Glomerular visceral epithelial cell (primary cell): ENCODE results near the gene SCAPER.
"Not testable (repeated sequence)": the region's sequence is repeated elsewhere in the genome, so short reads cannot be mapped to it uniquely, and the experiment has no call there.

Experiments used
- DNase-seq: peaks from one replicate; pipeline ENCODE4 v3.0.0-alpha.2; 2016; ENCODE audit errors: extremely low spot score

SCAPER gene

DNA sequence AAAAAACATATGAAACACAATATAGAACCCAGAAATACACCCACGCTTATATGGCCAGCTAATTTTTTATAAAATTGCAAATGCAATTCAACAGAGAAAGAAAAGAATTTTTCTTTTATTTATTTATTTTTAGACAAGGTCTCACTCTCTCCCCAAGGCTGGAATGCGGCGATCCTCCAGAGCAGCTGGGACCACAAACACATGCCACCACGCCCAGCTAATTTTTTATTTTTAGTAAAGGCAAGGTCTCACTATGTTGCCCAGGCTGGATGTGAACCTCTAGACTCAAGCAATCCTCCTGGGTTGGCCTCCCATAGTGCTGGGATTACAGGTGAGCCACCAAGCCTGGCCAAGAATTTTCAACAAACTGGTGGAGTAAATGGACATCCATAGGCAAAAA lies 117.9 kb downstream of the SCAPER start:
- no peak for DNase-seq

DNA sequence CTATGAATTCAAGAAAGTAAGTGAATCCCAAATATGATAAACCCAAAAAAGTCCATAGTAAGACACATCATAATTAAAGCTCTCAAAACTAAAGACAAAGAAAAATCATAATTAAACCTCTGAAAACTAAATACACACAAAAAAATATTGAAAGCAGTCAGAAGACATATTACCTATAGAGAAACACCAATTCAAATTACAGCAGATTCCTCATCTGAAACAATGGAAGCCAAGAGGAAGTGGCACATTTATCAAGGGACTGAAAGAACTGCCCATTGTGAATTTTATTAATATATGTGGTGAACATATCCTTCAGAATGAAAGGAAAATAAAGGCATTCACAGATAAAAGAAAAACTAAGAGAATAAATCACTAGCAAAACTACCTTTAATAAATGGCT lies 128.2 kb downstream of the SCAPER start:
- DNase-seq = no peak

DNA sequence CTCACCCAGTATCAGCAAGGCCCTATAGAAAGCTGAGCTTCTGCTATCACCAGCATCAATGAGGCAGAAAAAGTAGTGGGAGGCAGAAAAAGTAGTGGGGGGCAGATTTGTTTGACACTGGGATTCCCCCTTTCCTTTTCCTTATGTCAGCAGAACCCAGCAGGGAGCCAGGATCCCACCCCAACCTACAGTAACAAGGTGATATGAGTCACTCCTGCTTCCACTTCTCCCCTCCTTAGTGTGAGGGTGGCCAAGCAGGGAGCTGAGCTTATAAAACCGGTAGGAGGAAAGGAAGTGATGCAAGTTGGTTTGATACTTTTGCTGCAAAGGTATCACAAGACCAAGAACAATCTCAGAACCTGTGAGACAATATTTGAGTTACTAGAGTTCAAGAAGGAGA lies 128.7 kb downstream of the SCAPER start:
- no peak for DNase-seq

DNA sequence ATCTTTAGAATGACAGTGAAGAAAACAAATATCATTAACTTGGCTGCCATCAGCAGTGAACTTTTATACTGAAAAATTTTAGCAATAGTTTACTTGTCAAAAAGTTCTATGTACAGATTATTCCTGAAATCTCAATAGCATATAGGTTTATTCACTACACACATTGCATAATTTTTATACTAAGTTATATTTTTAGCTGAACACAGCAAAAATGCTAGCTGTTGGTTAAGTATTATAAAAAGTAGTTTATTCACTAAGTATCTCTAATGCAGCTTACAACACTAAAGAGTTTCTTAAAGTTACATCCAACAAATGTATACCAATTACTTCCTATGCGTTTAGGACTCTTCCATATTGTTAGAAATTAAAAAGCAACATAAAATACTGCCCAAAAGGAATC lies 131.9 kb downstream of the SCAPER start:
- DNase-seq = no peak

DNA sequence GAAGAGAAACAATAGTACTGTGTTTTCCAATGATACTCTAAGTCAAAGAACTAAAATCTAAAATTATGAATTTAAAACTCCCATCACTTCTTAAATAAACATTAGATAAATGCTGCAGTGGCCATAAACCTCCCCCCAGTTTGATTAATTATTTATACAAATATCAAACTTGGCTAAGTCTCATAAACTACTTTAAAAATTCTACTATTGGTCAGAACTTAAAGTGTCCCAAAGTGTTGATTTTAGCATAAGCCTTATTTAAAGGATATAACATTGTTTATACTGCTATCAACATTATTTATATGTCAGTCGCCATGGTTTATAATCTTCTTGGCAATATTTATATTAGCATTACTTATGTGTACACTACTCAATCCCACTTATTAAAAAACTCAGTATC lies 132.4 kb downstream of the SCAPER start:
- no peak for DNase-seq

DNA sequence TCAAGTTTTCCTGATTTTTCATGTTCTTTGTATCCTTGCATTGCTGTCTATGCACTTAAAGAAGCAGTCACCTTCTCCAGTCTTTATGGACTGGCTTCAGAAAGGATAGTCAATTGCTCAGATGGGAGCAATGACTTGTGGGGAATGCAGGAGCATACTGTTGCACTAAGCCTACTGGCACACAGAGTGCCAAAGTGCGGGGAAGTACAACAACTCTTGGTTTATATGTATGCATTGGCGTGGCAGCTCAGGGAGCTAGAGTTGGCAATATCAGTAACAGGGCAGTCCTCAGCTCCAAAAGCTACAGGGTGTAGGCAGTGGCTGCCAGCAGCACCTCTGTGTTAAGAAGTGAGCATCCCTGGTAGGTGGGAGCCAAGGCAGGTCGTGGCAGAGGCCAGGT lies 141.1 kb downstream of the SCAPER start:
- no peak for DNase-seq

DNA sequence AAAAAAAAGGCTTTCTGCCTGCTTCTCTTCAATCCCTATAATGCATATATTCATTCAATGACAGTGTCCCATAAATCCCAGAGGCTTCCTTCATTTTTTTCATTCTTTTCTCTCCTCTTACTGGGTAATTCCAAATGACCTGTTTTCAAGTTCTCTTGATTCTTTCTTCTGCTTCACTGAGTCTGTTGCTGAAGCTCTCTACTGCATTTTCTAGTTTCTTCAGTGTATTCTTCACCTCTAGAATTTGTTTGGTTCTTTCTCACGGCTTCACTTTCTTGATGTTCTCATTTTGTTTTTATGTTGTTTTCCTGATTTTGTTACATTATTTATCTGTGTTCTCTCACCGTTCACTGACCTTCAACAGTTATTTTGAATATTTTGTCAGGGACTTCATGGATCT lies 141.6 kb downstream of the SCAPER start:
- DNase-seq = no peak

DNA sequence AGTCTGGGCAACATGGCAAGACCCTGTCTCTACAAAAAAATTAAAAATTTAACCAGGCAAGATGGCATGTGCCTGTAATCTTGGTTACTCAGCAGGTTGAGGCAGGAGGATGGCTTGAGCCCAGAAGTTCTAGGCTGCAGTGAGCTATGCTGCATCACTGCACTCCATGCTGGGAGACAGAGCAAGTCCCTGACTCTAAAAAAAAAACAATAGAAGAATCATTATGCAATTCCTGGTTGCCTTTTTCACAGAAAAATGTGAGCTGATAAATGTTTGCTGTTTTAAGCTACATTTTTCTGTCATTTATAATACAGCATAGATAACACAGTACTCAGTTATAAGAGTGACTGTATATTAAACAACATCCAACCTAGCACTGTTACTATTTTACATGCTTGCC lies 148.8 kb downstream of the SCAPER start:
- no peak for DNase-seq

DNA sequence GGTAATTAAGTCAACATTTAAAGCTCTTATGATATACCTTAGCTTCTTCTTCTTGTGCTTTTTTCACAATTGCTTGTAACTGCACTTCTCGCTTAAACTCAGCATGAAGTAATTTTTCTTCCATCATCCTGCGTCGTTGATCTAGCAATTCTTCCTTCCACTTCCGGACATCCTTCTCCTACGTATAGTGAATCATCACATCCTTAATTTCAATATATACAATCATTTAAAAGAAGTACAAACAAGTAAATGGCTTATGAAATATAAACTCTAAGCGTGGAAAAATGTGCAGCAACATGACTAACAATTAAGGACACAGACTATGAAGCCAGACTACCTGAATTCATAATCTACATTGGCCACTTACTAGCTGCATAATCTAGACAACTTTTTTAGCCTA lies 151.4 kb downstream of the SCAPER start:
- no peak for DNase-seq

DNA sequence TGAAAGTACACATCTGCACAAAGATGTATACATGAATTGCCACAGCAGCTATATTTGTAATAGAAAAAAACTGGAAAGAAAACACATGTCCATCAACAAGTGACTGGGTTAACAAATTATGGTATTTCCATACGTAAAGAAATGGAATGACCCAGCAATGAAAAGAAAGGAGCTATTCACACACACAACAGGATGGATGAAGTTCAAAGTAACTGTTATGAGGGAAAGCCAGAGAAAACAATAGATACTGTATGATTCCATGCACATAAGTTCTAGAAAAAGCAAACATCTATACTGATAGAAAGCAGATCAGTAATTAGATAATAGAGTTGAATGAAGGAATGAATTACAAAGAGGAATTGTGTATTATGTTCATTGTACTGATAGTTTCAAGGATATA lies 152.0 kb downstream of the SCAPER start:
- no peak for DNase-seq

DNA sequence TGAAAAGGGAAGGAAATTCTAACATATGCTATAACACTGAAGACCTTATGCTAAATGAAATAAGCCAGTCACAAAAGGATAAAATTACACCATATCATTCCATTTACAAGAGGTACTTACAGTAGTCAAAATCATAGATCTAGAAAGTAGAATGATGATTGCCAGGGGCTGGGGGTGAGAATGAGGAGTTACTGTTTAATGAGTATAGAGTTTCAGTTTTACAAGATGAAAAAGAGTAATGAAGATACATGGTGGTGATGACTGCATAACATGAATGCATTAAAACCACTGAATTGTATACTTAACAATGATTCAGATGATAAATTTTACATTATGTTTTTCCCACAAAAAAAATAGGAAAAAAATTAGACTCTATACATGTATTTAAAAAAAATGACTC lies 152.6 kb downstream of the SCAPER start:
- no peak for DNase-seq

DNA sequence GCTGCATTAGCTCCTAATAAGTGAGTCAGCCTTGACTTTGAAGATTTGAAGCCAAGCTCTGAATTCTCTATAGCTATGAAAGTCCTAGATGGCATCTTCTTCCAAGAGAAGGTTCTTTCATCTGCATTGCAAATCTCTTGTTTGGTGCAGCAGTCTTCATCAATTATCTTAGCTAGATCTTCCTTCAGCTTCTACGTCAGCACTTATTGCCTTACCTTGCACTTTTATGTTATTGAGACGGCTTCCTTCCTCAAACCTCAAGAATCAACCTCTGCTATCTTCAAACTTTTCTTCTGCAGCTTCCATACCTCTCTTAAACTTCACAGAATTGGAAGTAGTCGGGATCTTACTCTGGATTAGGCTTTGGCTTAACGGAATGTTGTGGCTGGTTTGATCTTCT lies 167.6 kb downstream of the SCAPER start:
- no peak for DNase-seq

DNA sequence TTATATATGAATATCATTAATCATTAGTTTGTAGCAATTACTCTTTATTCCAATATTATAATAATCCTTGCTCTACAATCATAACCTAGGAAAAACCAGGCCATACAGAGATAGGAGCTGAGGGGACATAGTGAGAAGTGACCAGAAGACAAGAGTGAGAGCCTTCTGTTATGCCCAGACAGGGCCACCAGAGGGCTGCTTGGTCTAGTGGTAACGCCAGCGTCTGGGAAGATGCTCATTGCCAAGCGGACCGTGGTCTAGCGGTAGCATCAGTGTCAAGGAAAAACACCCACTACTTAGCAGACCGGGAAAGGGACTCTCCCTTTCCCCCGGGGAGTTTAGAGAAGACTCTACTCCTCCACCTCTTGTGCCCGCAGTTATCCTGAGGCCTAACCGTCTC lies 172.8 kb downstream of the SCAPER start:
- not testable (repeated sequence) for DNase-seq

DNA sequence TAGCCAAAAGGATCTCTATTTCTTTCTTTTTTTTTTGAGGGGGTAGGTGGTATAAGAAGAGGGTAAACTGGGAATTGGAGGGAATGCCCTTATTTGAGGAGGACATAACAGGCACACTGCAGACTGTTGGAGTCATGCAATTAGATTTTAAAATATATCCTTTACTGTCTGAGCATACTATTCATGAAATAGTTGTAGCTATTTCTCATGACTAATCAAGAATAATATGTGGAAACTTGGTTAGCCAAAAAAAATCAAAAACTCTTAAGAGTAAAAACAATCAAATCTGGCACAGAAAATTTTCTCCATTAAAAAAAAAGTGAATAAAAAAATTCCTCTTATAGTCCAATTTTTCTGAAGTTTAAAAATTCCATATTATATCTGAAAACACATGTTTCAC lies 174.9 kb downstream of the SCAPER start:
- DNase-seq = no peak

DNA sequence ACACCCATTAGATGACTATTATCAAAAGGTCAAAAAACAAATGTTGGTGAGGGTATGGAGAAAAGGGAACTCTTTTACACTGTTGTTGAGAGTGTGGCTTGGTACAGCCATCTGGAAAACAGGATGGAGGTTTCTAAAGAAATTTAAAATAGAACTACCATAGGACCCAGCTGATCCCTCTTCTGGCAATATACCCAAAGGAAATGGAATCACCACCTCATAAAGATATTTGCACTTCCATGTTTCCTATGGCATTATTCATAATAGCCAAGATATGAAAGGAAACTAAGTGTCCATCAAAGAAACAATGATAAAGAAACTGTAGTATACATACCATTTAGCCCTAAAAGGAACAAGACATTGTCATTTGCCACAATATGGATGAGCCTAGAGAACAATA lies 186.3 kb downstream of the SCAPER start:
- DNase-seq = no peak

DNA sequence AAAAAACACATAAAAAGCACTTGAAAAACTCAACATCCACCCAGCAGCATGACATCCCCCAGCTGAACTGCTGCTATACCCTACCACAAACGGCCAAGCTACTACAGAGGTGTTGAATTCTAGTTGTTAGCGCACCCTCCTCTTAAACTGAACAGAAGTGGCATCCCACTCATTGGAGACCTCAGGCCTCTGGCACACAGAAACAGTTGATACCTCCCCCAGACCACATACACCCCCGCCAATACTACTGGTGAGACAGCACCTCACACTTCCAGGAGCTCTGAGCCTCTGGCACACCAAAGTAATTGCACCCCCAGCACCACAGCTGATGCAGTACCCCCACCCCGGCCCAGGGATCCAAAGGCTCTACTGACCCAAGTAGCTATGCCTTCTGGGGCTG lies 190.2 kb downstream of the SCAPER start:
- DNase-seq = no peak

DNA sequence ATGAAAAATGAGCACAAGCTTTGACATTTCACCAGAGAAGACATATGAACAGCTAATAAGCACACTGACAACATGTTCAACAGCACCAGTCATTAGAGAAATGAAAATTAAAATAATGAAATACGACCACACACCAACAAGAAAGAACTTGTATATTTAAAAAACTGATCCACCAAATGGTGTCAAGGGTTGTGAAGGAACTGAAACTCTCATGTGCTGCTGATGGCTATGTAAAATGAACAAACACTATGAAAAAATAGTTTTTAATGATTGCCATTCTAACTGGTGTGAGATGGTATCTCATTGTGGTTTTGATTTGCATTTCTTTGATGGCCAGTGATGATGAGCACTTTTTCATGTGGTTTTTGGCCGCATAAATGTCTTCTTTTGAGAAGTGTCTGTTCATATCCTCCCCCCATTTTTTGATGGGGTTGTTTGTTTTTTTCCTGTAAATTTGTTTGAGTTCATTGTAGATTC lies 193.8 kb downstream of the SCAPER start:
- DNase-seq = no peak

DNA sequence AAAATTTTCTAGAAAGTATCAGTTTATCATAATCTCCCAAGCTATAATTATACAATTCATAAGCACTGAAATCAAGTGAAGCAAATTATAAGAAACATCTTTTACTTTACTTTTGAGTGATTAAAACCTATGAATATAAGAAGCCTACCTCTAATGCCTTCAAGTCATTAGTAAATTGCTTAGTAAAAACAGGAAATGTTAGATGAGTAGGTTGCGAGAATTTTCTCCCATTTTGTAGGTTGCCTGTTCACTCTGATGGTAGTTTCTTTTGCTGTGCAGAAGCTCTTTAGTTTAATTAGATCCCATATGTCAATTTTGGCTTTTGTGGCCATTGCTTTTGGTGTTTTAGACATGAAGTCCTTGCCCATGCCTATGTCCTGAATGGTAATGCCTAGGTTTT lies 201.1 kb downstream of the SCAPER start:
- not testable (repeated sequence) for DNase-seq

DNA sequence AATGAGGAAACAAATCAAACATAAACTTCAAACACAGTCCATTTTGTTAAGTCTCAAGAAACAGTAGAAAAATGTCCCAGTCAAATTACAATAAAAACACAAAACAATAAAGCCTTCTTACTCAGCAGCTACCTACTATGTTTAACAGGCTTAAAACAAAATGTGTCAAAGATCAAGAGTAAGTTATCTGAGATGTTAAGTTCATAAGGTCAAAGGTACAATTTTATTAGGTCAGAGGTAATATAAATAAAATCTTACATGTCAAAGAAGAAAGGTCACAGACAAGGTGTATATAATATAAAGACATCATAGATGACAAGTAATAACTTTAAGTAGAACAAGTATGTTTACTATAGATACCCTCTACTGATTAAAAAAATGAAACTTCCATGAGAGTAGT lies 208.3 kb downstream of the SCAPER start:
- no peak for DNase-seq

DNA sequence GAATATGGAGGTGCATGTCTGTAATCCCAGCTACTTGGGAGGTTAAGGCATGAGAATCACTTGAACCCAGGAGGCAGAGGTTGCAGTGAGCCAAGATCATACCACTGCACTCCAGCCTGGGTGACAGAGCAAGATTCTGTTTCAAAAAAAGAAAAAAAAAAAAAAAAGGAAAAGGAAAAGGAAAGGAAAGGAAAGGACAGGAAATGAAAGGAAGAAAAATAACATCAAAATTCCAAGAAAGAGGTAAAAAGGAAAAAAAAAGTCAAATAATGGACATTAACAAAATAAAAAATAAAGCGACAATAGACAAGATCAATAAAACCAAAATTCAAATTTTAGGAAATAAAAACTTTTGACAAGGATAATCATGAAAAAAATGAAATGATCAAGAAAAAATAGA lies 212.6 kb downstream of the SCAPER start:
- not testable (repeated sequence) for DNase-seq

DNA sequence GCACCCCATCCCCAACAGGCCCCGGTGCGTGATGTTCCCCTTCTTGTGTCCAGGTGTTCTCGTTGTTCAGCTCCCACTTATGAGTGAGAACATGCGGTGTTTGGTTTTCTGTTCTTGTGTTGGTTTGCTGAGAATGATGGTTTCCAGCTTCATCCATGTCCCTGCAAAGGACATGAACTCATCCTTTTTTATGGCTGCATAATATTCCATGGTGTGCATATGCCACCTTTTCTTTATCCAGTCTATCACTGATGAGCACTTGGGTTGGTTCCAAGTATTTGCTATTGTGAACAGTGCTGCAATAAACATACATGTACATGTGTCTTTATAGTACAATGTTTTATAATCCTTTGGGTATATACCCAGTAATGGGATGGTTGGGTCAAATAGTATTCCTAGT lies 217.5 kb downstream of the SCAPER start:
- DNase-seq = not testable (repeated sequence)

DNA sequence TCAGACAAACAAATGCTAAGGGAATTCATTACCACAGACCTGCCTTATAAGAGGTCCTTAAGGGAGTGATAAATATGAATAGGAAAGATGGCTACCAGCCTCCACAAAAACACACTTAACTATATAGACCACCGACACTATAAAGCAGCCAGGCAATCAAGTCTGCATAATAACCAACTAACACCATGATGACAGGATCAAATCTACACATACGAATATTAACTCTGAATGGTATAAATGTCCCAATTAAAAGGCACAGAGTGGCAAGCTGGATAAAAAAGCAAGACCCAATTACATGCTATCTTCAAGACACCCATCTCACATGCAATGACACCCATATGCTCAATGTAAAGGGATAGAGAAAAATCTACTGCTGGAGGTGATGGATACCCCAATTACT lies 221.1 kb downstream of the SCAPER start:
- no peak for DNase-seq

DNA sequence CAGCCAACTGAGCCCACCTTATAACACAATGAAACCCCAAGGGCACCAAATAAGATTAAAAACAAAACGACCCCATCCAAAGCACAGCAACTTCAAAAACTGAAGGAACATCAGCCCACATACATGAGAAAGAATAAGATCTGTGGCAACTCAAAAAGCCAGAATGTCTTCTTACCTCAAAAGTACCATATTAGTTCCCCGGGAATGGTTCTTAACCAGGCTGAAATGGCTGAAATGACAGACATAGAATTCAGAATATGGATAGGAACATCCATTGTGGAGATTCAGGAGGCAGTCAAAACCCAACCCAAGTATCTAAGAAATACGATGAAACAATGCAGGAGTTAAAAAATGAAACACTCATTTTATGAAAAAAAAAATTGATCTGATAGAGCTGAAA lies 222.3 kb downstream of the SCAPER start:
- no peak for DNase-seq

DNA sequence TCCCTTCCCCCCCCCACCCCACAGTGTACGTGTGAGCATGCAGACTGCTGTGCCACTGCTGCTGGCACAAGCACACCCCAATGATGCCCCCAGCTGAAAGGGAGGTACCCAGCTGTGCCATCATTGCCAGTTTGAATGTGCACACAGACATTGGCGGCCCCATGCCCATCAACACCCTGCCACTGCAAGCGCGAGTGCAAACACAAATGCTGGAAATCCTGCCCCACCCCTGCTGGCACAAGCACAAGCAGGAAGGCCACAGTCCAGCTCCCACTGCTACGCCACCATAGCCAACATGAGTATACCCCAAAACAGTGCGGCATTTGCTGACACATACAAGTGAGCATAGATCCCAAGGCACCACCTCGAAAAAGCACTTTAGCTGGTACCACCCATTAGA lies 222.9 kb downstream of the SCAPER start:
- DNase-seq = no peak

DNA sequence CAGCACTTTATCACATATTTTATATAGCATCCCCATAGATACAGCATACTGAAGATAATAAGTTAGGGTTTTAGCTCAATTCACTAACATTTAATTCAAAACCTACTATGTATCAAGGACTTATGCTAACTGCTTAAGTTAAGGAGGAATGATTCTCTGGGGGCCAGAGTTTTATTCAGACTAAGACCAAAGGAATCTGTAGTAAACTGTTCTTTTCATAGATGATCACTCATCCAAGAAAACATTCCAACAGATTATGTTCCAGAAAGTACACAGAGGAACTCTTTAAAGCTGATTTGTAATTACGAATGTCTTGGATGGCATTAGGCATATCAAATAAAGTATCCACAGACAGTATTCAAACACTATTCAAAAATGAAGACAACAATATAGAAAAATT lies 226.4 kb downstream of the SCAPER start:
- peak; percentile 21 for DNase-seq
